Left kidney (tissue), 2 donors: Measurements from ENCODE around the gene HIVEP1. TPM values are rescaled to one million over a fixed set of nuclear protein-coding genes. Genes with fewer than 3 reads are reported as not detected.
"Not testable (repeated sequence)": the region's sequence is repeated elsewhere in the genome, so short reads cannot be mapped to it uniquely, and the experiment has no call there.

Experiments
- DNase-seq: peaks from one replicate; pipeline ENCODE4 v3.0.0-alpha.2; 2013
- polyA plus RNA-seq: library from polyadenylated mRNA; unstranded; fragments of 120-200 nt; gene quantifications from one replicate; pipeline ENCODE4 v1.2.1, GENCODE V29; 2013; ENCODE audit not compliant: insufficient read length

Gene HIVEP1
- polyA plus RNA-seq, 1 donor, result 25.5 TPM

DNA sequence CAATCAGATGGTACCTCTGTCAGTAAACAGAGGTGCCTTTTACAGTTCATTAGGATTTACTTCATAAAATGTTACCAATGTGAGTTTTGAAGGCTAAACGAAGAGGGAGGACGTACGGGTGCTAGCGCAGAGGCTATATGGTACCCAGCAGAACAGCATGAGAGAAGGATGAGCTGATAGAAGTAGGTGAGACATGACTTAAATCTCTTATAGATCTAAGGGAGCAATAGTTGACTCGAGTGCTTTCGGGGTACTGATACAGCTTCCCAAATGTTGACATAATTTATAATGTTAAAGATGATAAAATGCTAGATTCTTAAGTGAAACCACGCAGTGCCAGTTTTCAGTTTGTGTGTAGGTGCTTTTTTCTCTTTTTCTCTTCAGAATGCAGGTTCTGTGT, 72.6 kb downstream of the HIVEP1 start:
- no peak for DNase-seq

DNA sequence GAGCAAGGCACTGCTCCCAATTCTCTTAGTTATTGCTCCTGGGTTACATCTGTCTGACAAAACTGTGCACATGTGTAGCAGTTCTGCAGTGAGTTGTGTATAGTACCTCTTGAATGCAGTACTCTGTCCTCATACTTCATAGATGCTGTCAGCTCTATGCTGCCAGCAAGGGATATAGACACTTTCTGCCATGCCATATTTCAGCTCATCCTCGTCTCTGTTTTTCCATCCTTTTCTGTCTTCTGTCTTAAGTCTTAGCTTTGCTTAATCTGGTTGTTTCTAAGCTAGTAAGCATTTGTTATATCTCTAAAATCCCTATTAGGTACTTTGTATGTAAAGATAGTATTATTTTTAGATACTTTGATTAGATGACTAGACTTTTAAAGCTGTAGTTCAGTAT, 76.4 kb downstream of the HIVEP1 start:
- no peak for DNase-seq

DNA sequence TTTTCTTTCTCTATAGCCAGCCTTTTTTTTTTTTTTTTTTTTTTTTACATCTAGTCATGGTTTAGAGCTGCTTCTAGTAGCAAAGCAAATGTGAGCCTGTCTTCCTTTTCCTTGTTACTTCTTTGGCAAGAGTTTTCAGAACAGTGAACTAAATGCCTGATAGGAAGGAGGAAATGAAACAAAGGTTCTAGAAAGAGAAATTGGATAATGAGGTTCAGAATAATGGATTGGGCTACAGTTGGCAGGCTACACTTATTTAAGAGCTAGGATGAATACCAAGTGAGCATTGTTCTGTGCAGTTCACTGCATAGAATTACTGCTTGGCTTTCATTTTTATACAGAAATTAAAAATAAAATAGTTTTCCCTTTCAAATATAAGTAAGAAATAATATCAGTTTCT, 78.6 kb downstream of the HIVEP1 start:
- DNase-seq, result no peak

DNA sequence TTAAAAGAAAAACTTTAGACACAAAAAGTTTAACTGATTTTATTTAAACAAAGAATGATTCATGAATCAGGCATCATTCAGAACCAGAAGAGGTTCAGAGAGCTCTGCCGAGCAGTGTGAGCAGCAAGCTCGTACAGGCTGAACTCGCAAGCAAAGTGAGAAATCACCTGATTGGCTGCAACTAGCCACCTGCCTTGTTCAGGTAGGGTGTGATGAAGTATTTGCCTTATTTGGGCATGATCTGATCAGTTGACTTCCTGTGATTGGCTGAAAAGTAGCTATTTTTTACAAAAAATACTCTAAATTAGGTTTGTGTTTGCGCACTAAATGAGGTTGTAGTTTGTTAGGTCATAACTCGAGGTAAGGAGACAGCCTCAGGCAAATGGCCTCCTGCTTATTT, 80.7 kb downstream of the HIVEP1 start:
- DNase-seq, result no peak

DNA sequence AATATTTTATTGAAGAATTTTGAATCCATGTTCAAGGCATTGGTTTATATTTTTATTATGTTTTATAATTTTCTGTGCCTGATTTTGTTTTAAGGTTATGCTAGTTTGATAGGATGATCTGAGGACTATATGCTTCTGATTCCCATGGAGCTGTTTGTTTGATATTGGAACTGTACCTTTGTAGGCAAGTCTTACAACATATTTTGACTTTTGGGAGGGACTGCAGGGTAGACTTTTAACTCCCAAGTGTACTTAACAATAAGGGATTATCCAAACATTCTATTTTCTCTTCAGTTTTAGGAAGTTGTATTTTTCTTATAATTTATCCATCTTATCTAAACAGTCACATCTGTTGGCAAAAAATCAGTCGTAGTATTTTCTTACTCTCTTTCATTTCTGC, 82.6 kb downstream of the HIVEP1 start:
- DNase-seq, result no peak

DNA sequence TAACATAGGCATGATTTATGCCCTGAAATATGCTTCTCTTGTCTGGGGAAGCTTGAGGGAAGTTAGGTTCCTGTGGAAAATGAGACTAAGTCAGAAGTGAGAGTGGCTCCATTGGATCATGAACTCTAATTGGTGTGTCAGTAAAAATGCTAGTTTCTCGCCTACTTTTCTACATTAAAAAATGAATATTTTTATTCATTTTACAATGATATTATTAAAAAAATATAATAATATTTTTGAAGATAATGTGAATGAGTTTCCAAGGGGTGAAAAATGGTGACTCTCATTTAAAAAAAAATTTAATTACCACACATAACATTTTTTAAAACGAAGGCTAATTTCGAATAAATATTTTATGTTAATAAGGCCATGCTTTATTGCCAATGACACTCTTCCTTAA, 84.2 kb downstream of the HIVEP1 start:
- no peak for DNase-seq

DNA sequence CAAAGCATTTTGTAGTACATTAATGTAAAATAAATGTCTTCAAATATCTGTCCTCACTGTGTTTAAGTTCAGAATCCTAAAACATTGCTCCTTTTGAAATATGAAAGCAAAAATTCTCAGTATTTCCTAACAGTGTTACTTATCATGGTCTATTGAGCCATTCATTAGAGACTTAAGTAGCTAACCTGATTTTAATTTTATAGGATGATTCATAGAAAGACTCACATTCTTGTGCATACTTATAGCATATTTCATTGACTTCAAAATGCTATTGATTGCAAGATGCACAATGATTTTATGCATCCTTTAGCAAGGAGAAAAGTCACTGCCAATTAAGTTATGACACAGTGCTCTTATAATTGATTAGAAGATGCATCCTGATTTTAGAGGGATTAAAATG, 85.7 kb downstream of the HIVEP1 start:
- no peak for DNase-seq

DNA sequence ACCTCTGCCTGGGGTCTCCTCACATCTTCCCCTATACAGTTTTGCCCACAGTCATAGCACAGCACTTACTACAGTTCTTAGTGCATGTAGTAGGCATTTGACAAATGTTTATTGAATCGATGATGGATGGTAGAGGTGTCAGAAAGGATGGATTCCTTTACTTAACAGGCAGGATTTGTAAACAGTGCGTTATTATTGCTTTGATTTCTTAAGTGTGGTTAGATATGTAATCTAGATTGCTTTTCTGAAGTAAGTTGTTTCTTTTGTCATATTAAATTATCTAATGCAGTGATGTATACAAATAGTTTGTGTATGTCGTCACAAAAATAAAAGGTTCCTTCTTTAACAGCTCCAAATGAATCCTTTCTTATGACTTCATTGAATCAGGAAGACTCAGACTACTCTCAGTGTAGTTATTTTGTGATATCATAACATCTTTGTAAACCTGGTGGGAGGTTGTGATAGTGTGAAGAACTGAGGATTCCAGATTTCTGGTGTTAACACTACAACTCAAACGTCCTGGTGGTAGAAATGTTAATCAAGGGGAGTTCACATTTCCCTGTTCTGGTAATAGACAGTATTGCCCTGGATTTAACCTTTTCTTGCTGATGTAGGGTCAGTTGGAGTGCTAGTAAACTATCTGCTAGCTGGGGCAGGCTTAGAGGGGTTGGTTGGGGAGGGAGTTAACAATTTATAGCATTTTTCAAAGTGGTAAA, 87.7 kb downstream of the HIVEP1 start:
- no peak for DNase-seq

DNA sequence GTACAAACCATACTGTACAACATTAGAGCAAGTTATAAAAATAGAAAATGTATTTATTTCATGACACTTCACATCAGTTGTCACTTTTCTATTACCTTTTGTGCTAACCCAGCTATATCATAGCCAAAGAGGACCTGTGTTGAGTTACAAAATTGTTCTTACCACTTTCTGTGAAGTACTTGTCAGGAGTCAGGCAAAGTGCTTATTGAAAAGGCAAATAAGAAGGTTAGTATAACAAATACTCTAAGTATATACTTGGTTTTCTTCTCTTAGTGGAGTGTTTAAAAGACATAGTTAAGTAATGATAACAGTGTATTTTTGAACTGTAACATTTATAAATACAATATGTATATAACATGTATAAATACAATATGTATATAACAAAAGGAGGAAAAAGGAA, 88.9 kb downstream of the HIVEP1 start:
- DNase-seq, result no peak

DNA sequence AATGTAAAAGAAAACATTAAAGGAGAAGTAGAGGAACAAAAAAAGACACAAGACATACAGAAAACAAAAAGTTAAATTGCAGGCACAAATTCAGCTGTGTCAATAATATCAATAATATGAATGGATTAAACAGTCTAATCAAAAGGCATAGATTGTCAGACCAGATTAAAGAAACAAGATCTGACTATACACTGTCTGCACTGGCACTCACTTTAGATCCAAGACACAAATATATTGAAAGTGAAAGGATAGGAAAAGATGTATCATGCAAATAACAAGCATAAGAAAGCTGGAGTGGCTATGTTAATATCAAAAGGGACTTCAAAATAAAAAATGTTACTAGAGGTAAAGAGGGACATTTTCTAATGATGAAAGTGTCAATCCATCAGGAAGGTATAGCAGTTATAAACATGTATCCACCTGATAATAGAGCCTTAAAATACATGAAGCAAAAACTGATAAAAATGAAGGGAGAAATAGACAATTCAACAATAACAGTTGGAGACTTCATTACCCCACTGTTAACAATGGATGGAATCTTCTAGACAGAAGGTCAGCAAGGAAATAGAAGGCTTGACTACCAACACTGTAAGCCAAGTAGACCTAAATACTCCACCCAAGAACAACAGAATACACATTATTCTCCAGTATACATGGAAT, 89.7 kb downstream of the HIVEP1 start:
- no peak for DNase-seq

DNA sequence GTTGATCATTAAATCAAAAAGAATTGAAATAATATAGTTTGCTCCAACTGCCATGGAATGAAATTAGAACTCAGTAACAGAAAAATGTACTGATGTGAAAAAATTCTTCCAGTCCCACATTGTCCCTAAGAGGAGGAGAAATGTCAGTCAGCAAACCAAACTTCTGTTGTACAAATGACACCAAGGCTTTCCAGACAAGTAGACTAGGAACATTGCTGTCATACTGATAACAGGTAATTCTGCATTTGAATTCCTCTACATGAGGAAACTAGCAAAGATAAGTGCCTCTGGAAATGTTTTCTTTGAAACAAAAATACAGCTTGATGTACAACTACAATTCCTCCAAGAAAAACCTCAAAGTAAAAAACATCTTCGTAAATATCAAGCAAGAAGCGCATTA, 90.2 kb downstream of the HIVEP1 start:
- no peak for DNase-seq

DNA sequence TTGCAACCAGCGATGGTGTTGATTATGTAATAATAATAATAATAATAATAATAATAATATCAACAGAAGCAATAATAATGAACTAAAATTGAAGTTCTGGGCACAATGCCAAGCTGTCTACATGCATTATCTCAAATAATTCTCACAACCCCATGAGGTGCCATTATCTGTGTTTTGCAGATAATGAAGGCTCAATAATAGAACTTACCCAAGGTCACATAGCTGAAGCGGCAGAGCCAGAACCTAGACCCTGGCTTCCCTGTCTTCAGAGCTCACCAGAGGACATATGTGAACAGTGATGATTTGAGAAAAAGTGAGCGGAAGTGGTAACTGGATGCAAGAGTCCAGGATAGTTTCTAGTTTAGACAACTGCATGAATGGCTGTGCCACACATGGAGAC, 91.0 kb downstream of the HIVEP1 start:
- DNase-seq, result no peak

DNA sequence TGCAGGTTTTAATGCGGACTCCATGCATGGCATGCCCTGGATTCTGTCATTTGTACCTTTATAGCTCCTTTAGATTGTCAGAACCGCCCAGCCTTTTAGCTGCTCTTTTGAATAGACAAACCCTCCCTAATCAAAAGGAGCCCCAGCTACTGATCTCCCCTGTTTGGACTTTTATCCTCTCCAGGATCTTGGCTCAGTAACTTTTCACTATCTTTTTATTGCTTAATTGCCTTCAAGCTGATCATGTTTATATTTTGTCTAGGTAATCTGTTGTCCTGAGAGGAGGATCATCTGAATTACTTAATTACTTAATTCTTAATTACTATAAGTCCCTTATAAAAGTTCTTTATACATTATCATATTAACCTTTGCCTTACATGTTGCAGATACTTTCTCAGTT, 93.2 kb downstream of the HIVEP1 start:
- DNase-seq, result no peak

DNA sequence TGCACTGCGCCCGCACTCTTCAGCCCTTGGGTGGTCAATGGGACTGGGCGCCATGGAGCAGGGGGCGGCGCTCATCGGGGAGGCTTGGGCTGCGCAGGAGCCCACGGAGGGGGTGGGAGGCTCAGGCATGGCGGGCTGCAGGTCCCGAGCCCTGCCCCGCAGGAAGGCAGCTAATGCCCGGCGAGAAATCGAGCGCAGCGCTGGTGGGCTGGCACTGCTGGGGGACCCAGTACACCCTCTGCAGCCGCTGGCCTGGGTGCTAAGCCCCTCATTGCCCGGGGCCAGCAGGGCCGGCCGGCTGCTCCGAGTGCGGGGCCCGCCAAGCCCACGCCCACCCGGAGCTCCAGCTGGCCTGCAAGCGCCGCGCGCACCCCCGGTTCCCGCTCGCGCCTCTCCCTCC, 96.3 kb downstream of the HIVEP1 start:
- not testable (repeated sequence) for DNase-seq

DNA sequence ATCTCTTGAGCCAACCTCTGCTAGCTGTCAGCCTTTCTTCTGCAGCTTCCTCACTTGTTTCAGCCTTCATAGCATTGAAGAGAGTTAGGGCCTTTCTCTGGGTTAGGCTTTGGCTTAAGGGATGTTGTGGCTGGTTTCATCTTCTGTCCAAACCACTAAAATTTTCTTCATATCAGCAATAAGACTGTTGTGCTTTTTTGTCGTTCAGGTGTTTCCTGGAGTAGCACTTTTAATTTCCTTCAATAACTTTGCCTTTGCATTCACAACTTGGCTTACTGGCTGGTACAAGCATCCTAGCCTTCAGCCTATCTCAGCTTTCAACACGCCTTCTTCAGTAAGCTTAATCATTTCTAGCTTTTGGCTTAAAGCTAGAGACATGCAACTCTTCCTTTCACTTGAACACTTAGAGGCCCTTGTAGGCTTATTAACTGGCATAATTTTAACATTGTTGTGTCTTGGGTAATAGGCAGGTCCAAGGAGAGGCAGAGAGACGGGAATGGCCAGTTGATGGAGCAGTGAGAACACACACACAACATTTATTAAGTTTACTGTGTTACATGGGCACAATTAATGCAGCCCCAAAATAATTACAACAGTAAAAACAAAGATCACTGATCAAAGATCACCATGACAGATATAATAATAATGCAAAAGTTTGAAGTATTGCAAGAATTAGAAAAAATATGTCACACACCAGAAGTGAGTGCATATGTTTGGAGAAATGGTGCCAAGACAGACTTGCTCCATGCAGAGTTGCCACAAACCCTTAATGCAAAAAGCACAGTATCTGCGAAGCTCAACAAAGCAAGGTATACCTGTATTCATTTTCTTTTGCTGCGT, 98.6 kb downstream of the HIVEP1 start:
- DNase-seq, result no peak

DNA sequence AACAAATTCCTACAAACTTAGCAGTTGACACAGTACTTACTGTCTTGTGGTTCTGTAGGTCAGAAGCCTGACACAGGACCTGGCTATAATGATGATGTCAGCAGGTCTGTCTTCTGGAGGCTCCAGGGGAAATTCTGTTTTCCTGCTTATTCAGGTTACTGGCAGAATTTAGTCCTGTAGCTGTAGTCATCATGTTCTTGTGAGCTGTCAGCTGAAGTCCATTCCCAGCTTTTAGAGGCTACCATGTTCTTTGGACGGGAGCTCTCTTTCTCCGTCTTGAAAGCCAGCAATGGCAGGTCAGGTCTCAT, 99.2 kb downstream of the HIVEP1 start:
- DNase-seq, result no peak

DNA sequence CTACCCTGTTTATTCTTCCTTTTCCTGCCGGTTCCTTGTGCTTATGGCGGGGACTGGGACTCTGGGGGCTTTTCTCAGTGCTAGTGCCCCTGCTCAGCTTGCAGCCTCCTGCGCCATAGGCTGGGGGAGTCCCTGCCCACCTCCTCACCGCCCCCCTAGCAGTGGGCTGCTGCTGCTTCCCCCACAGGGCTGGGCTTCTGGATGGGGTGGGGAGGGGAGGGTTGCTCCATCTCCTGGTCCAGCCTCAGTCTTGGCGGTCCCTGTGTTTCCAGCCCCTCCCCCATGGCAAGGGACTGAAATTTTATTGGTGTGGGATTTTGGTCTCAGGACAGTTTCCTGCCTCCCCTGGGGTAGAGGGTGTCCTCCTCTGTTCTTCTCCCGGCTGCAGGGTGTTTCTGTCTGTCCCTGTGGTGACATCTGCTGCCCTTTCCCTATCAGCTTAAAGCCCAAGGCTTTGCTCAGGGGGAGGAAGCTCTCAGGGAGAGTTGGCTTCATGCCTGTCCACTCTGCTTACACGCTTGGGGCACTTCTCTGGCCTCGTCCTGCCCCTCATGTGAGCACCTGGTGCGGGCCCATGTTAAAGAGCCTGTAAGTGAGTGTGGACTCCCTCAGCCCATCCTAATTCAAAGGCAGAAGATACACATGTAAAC, 100.6 kb downstream of the HIVEP1 start:
- no peak for DNase-seq

DNA sequence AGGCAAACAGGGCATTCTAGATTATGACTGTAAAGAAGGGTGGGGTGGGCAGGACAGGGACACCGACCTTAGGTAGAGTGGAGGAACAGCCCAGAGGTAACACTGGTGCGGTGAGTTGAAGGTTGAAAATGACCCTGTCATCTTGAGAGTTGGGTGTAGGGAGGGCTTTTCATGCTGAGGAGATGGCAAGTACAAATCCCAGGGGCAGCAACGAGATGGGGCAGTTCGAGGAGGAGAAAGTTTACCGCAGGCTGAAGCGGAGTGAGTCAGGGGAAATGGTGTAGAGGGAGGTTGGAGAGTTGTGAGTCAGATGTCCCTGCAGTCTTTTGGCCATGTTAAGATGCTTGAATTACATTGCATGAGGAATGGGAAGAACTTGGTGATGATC, 101.1 kb downstream of the HIVEP1 start:
- no peak for DNase-seq

DNA sequence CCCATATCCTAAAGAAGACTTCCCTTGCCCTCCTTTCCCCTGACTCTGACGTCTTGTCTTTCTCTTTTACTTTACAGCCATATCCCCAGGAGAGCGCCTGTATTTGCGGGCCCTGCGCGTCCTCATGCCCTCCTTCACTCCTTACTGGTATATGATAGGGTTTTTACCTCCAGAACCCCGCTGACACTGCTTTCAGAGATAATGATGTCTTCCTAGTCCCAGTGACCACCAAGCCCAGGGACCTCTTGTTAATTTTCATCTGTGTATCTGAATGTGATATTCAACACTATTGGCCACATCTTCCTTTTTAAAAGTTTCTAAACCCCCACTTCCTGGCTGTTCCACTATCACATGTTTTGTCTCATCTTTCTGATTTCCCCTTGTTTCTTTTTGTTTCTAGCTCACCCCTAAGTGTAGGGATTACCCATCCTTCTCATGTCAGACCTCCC, 102.0 kb downstream of the HIVEP1 start:
- no peak for DNase-seq

DNA sequence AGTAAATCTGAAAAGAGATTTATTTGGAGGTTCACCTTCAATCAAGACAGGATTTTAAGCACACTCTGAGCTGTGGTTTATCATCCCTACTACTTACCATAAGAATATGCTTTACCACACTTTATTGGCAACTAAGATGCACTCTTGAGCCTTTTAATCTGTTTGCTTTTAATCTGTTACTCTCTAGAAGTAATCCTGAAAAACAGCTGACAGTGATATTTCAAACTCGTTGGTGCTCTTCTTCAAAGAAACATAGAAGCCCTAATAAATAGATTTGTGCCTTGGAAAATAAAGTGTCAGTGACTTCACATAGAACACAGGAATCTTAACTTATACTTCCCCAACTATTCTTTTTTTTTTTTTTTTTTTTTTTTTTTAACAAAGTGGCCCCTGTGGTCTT, 102.9 kb downstream of the HIVEP1 start:
- no peak for DNase-seq

DNA sequence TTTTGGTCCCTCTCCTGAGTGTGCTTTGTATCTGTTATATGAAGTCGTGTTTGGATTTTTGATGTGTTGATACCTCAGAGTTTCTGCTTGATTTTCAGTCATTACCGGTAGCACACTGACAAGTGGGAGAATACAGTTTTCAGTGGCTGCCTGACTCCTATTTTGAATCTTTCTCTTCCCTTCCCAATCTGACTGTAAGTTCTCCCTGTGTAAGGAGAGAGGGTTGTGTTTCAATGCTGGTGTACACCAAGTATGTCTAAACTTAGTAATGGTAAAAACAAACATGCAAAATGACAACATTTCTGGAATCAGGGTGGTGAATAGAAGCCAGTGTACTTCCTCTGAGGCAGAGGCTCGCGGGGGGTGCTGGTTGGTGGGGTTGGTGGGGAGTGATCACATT, 103.4 kb downstream of the HIVEP1 start:
- DNase-seq, result no peak

DNA sequence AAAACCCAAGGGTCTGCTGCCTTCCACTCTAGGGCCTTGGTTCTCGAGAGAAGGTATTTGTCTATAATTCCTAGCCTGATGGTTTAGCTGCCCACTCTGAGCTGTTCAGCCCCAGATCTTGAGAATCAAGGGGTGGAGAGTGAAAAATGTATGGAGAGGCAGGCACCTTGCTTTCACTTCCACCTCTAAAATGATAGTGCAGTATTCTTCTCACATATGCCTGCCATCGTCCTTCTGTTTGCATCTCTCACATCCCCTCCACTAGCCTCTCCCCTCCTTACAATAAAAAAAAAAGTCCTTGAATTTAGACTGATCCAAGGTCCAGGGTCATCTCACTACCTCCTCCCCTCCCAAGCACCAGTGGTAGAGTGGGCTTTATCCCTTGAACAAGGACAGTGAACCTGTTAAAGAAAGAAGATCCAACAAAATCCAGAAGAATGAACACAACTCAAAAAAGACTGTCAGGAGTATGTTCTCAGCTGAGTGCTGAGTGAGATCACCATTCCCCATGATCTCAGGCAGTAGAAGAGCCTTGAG, 104.2 kb downstream of the HIVEP1 start:
- no peak for DNase-seq

DNA sequence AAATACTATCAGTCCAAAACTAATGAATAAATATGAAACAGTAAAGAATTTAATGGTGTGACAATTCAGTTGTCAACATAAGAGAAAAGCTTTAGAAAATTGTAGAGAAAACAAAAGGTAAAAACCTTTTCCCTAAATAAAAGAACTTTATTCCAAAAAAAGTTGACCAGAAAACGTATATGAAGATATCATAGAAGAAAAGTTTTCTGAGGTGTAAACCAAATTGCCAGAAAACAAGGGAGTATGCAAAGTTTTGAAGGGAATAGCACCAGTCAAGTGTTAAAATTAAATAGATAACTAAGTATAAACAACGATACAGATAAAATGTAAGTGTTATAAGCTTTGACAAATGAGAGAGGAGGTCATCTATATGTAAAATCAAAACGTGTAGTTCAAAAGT, 104.9 kb downstream of the HIVEP1 start:
- no peak for DNase-seq
